K562 (cell line): ENCODE data around the gene PRDM16. TPM values are rescaled to one million over a fixed set of nuclear protein-coding genes. Genes with fewer than 3 reads are reported as not detected.

Source experiments
- ATAC-seq: fragments of 200-7000 bp; cut with Tn5 transposase; 3 replicates; pipeline ENCODE4 v1.9.1; 2020; ENCODE audit warnings: moderate library complexity
- BruUV-seq: library from RNA; stranded (reverse); fragments of 400-500 nt; replicated peaks from 2 replicates; lab custom pipeline; 2021; lab: Mats Ljungman, UMichigan
- CTCF ChIA-PET: fragments of 300-600 bp; formaldehyde crosslinking; extraction: SDS; loops from one replicate; lab custom pipeline; 2021; ENCODE audit warnings: low intra/inter-chr PET ratio; lab: Yijun Ruan, JAX
- POLR2A ChIA-PET: fragments of 300-600, 350-650 bp; sonication (Branson Sonifier 250); formaldehyde crosslinking; extraction: SDS; loops from one replicate; lab custom pipeline; 2021; ENCODE audit warnings: antibody characterized with exemption, inconsistent platforms; lab: Yijun Ruan, JAX
- DNase-seq, 4 experiments: peaks; one replicate each; pipeline versions ENCODE4 v3.0.0 to v3.0.0-alpha.2; 2011 to 2018; ENCODE audit warnings: low spot score in 3 of 4, mixed read lengths in 3 of 4; ENCODE audit errors: extremely low read depth in 1 of 4
- FAIRE-seq: peaks from 2 replicates; lab custom pipeline; 2011; peaks lifted over from hg19 to GRCh38; lab: Jason Lieb, UNC
- H2AFZ ChIP-seq: 2 replicates; pipeline ENCODE4 v1.6.0; 2011; ENCODE audit warnings: low read depth, low read length, control low read depth, inconsistent platforms
- H3K27ac ChIP-seq: fragments of 200-600 bp; 3 replicates; pipeline ENCODE4 v1.8.0; 2011; ENCODE audit warnings: low read depth, mild to moderate bottlenecking, control low read depth, inconsistent platforms, low read length, moderate library complexity, mixed read lengths; ENCODE audit errors: extremely low read depth
- H3K27me3 ChIP-seq, 2 experiments: fragments of 300-600 bp in 1 of 2; 2 replicates in 1 of 2; 3 replicates in 1 of 2; pipeline versions ENCODE4 v1.6.0 to v1.8.0; 2011; ENCODE audit warnings: inconsistent platforms in 2 of 2, low read length in 2 of 2, mild to moderate bottlenecking in 1 of 2, mixed read lengths in 1 of 2, moderate library complexity in 1 of 2; ENCODE audit not compliant: control insufficient read depth in 2 of 2, insufficient read depth in 2 of 2
- H3K36me3 ChIP-seq: fragments of 300-600 bp; 3 replicates; pipeline ENCODE4 v1.8.0; 2011; ENCODE audit warnings: mild to moderate bottlenecking, low read length, inconsistent platforms; ENCODE audit not compliant: control insufficient read depth, insufficient read depth
- H3K4me1 ChIP-seq, 2 experiments: fragments of 200-600 bp in 1 of 2; replicated peaks in 1 of 2; 2 replicates in 1 of 2; 3 replicates in 1 of 2; pipeline versions ENCODE4 v1.5.1 to v1.8.0; 2011; ENCODE audit warnings: inconsistent platforms in 2 of 2, low read length in 2 of 2, mild to moderate bottlenecking in 1 of 2, mixed read lengths in 1 of 2, moderate library complexity in 1 of 2; ENCODE audit not compliant: control insufficient read depth in 2 of 2, insufficient read depth in 2 of 2
- H3K4me2 ChIP-seq: 2 replicates; pipeline ENCODE4 v1.6.1; 2011; ENCODE audit warnings: low read length, control low read depth, inconsistent platforms, mixed read lengths; ENCODE audit not compliant: insufficient read depth
- H3K4me3 ChIP-seq: fragments of 200-600 bp; sonication (generic), shearing (Covaris generic); 2 replicates; pipeline ENCODE4 v1.5.1; 2016; ENCODE audit warnings: control low read depth, inconsistent platforms
- H3K79me2 ChIP-seq: fragments of 200-600 bp; 3 replicates; pipeline ENCODE4 v1.8.0; 2011; ENCODE audit warnings: low read length, inconsistent platforms; ENCODE audit not compliant: control insufficient read depth, insufficient read depth
- H3K9ac ChIP-seq, 2 experiments: 2 replicates each; pipeline versions ENCODE4 v1.6.0 to v1.6.1; 2011; ENCODE audit warnings: low read depth in 2 of 2, low read length in 2 of 2, control low read depth in 1 of 2, inconsistent platforms in 1 of 2, mild to moderate bottlenecking in 1 of 2, mixed read lengths in 1 of 2; ENCODE audit not compliant: insufficient read depth in 1 of 2
- H3K9me1 ChIP-seq: one replicate; pipeline ENCODE4 v1.6.0; 2011; ENCODE audit warnings: inconsistent platforms, mild to moderate bottlenecking, low read length, moderate library complexity; ENCODE audit not compliant: control insufficient read depth, insufficient read depth
- H3K9me3 ChIP-seq: replicated peaks from 2 replicates; pipeline ENCODE4 v1.5.1; 2011; ENCODE audit warnings: low read depth, low read length, inconsistent platforms; ENCODE audit not compliant: control insufficient read depth, insufficient read depth
- H4K20me1 ChIP-seq: replicated peaks from 2 replicates; pipeline ENCODE4 v1.6.1; 2011; ENCODE audit warnings: low read length, inconsistent platforms, mixed read lengths; ENCODE audit not compliant: control insufficient read depth, insufficient read depth
- CBX5 ChIP-seq: IDR thresholded peaks from 2 replicates; pipeline ENCODE4 v1.6.1; 2014; ENCODE audit warnings: low read depth, borderline replicate concordance
- USF1 ChIP-seq: sonication (generic); formaldehyde crosslinking; IDR thresholded peaks from 2 replicates; pipeline ENCODE4 v1.9.0; 2022; ENCODE audit warnings: mild to moderate bottlenecking, missing genetic modification reagents
- XRCC4 ChIP-seq: IDR thresholded peaks from one replicate; pipeline ENCODE4 v1.6.1; 2011; ENCODE audit not compliant: insufficient read depth, insufficient read length; ENCODE audit errors: extremely low read depth
- YBX1 ChIP-seq: fragments of 450-650 bp; IDR thresholded peaks from 2 replicates; pipeline ENCODE4 v1.7.1; 2016; ENCODE audit warnings: mild to moderate bottlenecking
- ZNF583 ChIP-seq: fragments of 250-450 bp; sonication (Bioruptor Pico); IDR thresholded peaks from 2 replicates; pipeline ENCODE4 v1.4.0; 2020
- WGBS: fragments of 100-300 bp; shearing (Covaris generic); methylation state at CpG from one replicate; pipeline ENCODE4 v1.1.6; 2016; ENCODE audit warnings: low coverage, mixed read lengths; ENCODE audit not compliant: insufficient coverage; ENCODE audit errors: missing lambda C conversion rate; 5-methylcytosine and 5-hydroxymethylcytosine counted together
- in situ Hi-C: fragments of 300-500 bp; cut with MboI; formaldehyde crosslinking; loops from 4 replicates; pipeline ENCODE4 v1.15.0; 2018; ENCODE audit warnings: inconsistent platforms, mixed read lengths
- intact Hi-C: fragments of 100-400 bp; cut with micrococcal nuclease; formaldehyde crosslinking; loops from 2 replicates; pipeline ENCODE4 v1.14.2; 2022
- polyA plus RNA-seq, 8 experiments: library from polyadenylated mRNA; depleted of rRNA in 4 of 8; stranded (reverse) in 5 of 8; unstranded in 3 of 8; fragments of >200 nt; fragmentation: Nextera tagmentation in 2 of 8; fragmentation: Illumina TruSeq in 1 of 8; extraction: Ambion mirVana in 2 of 8; extraction: Trizol in 1 of 8; gene quantifications; 2 replicates each; pipeline versions ENCODE4 v1.2.1 to v1.2.3, GENCODE V29; 2011 to 2014; ENCODE audit warnings: inconsistent platforms in 1 of 8, missing spikeins in 1 of 8
- total RNA-seq, 7 experiments: library from RNA; depleted of rRNA in 6 of 7; stranded (reverse); fragments of >200 nt in 6 of 7; fragmentation: Illumina TruSeq in 2 of 7; extraction: Trizol in 2 of 7; gene quantifications; 2 replicates each; pipeline versions ENCODE4 v1.2.1 to v1.2.3, GENCODE V29; 2011 to 2021; ENCODE audit warnings: low replicate concordance in 1 of 7

PRDM16 gene
- total and polyA plus RNA-seq, 9 of the 15 experiments (the other 6 are each of a cell fraction or from before 2014, with no cell fraction given) = 0.10 to 0.27 TPM; not detected in 7

GRCh38 chr1:3261007-3261968 lies 192.3 kb downstream of the PRDM16 start:
- H3K4me2 ChIP-seq = no peak overlapping the region
- no TSS peak for BruUV-seq
- H3K4me3 ChIP-seq = no peak overlapping the region
- H2AFZ ChIP-seq = no peak overlapping the region
- DNase-seq (no peak), FAIRE-seq (no peak), ATAC-seq (no peak)
- no peaks in the 10 kb centered on the region; the same call in none of the 2 replicates for H4K20me1 ChIP-seq
- no peak overlapping the region for H3K27ac ChIP-seq
- ChIA-PET CTCF (no interaction called here), POLR2A (no interaction called here)
- in situ Hi-C loops (no loop called here), intact Hi-C loops (no loop called here)
- H3K4me1 ChIP-seq = peaks cover 0 to 7% of the 10 kb centered on the region in 2 experiments; a peak in 1 of 5 replicates
- 2% methylated on average over 21 of the region's 21 CpGs for WGBS
- H3K9ac ChIP-seq = no peak overlapping the region
- no peaks in the 10 kb centered on the region for H3K9me3 ChIP-seq
- TF ChIP-seq CBX5 (no peak), XRCC4 (no peak), USF1 (CRISPR knock-in tag) (no peak), YBX1 (no peak), ZNF583 (CRISPR knock-in tag) (no peak)
- H3K36me3 ChIP-seq = no peaks in the 10 kb centered on the region
- H3K27me3 ChIP-seq = peaks cover 2 to 34% of the 10 kb centered on the region in 2 experiments; a peak in 3 of 5 replicates
- no peaks in the 10 kb centered on the region for H3K9me1 ChIP-seq
- H3K79me2 ChIP-seq = no peaks in the 10 kb centered on the region
